ENCODE measurements around the gene CPEB1.

GRCh38 chr15:82553846-82554245 is 93.3 kb downstream of the CPEB1 start:
- TF ChIP-seq ZNF501 (tag by site-specific recombination; IDR thresholded peaks at IDR 0.05) (no peak), ZNF639 (tag by site-specific recombination; IDR thresholded peaks at IDR 0.05) (no peak), INSM2 (tag by site-specific recombination; IDR thresholded peaks at IDR 0.05) (no peak), PRDM1 (tag by site-specific recombination; IDR thresholded peaks at IDR 0.05) (no peak), CTCF (tag by site-specific recombination; IDR thresholded peaks at IDR 0.05) (no peak), REST (tag by site-specific recombination; IDR thresholded peaks at IDR 0.05) (no peak), ZBTB26 (tag by site-specific recombination; optimal IDR thresholded peaks at IDR 0.05) (no peak)

Data from HEK293 (cell line).